K562 (cell line): Measurements from ENCODE around the gene PPP4R1. TPM values are rescaled to one million over a fixed set of nuclear protein-coding genes. Genes with fewer than 3 reads are reported as not detected.
A peak's percentile ranks its signal among the peaks of the same experiment; 100 is the strongest.

Source experiments
- CXXC5 ChIP-seq: fragments of 250-450 bp; sonication (Bioruptor Pico); IDR thresholded peaks from 2 replicates; pipeline ENCODE4 v1.8.0; 2022; ENCODE audit warnings: inconsistent platforms, mild to moderate bottlenecking, moderate library complexity
- FIP1L1 ChIP-seq: fragments of 200-400 bp; formaldehyde crosslinking; IDR thresholded peaks from 2 replicates; pipeline ENCODE4 v1.6.1; 2018; ENCODE audit warnings: mild to moderate bottlenecking, low read depth, low read length; ENCODE audit not compliant: poor library complexity, severe bottlenecking
- HNRNPL ChIP-seq: fragments of 200-400 bp; formaldehyde crosslinking; IDR thresholded peaks from 2 replicates; pipeline ENCODE4 v1.6.1; 2017; ENCODE audit warnings: low read depth, mild to moderate bottlenecking, low read length
- L3MBTL2 ChIP-seq: fragments of 450-650 bp; IDR thresholded peaks from 2 replicates; pipeline ENCODE4 v1.6.1; 2016; ENCODE audit warnings: mild to moderate bottlenecking, moderate library complexity
- LCOR ChIP-seq: sonication (generic); formaldehyde crosslinking; IDR thresholded peaks from 2 replicates; pipeline ENCODE4 v1.8.0; 2022; ENCODE audit warnings: mild to moderate bottlenecking, missing genetic modification reagents
- MGA ChIP-seq: fragments of 450-650 bp; IDR thresholded peaks from 2 replicates; pipeline ENCODE4 v1.6.1; 2016; ENCODE audit warnings: mild to moderate bottlenecking, moderate library complexity
- MLLT1 ChIP-seq, 2 experiments: fragments of 450-650 bp; IDR thresholded peaks; 2 replicates each; pipeline ENCODE4 v1.6.1; 2016
- NR2C1 ChIP-seq, 2 experiments: fragments of 450-650 bp; IDR thresholded peaks; 2 replicates each; pipeline ENCODE4 v1.6.1; 2017; ENCODE audit warnings: mild to moderate bottlenecking in 2 of 2, antibody characterized with exemption in 1 of 2, inconsistent platforms in 1 of 2, missing compliant biosample characterization in 1 of 2, missing genetic modification characterization in 1 of 2
- NR3C1 ChIP-seq: sonication (generic); formaldehyde crosslinking; IDR thresholded peaks from 2 replicates; pipeline ENCODE4 v1.8.1; 2022; ENCODE audit warnings: missing genetic modification reagents
- PHF21A ChIP-seq: fragments of 450-650 bp; IDR thresholded peaks from 2 replicates; pipeline ENCODE4 v1.6.1; 2017; ENCODE audit warnings: low read depth, borderline replicate concordance
- PML ChIP-seq: IDR thresholded peaks from 2 replicates; pipeline ENCODE4 v1.6.1; 2012; ENCODE audit warnings: low read length, inconsistent platforms
- POLR2A ChIP-seq: fragments of 450-650 bp; conservative IDR thresholded peaks from 2 replicates; pipeline ENCODE4 v1.6.1; 2016
- SIN3A ChIP-seq, 2 experiments: fragments of 150-350 bp in 1 of 2; IDR thresholded peaks; 2 replicates each; pipeline ENCODE4 v1.6.1; 2011 to 2016; ENCODE audit warnings: borderline replicate concordance in 2 of 2, low read depth in 2 of 2, low read length in 2 of 2, mild to moderate bottlenecking in 2 of 2, moderate library complexity in 2 of 2; ENCODE audit not compliant: control insufficient read depth in 1 of 2
- ZKSCAN1 ChIP-seq: fragments of 150-350 bp; IDR thresholded peaks from 2 replicates; pipeline ENCODE4 v1.6.1; 2016; ENCODE audit warnings: low read depth, low read length
- ZNF696 ChIP-seq: fragments of 250-450 bp; sonication (Bioruptor Pico); conservative IDR thresholded peaks from 2 replicates; pipeline ENCODE4 v1.4.0; 2020; ENCODE audit warnings: mild to moderate bottlenecking, moderate library complexity
- polyA plus RNA-seq, 8 experiments: library from polyadenylated mRNA; depleted of rRNA in 4 of 8; stranded (reverse) in 5 of 8; unstranded in 3 of 8; fragments of >200 nt; fragmentation: Nextera tagmentation in 2 of 8; fragmentation: Illumina TruSeq in 1 of 8; extraction: Ambion mirVana in 2 of 8; extraction: Trizol in 1 of 8; gene quantifications; 2 replicates each; pipeline versions ENCODE4 v1.2.1 to v1.2.3, GENCODE V29; 2011 to 2014; ENCODE audit warnings: inconsistent platforms in 1 of 8, missing spikeins in 1 of 8
- total RNA-seq, 7 experiments: library from RNA; depleted of rRNA in 6 of 7; stranded (reverse); fragments of >200 nt in 6 of 7; fragmentation: Illumina TruSeq in 2 of 7; extraction: Trizol in 2 of 7; gene quantifications; 2 replicates each; pipeline versions ENCODE4 v1.2.1 to v1.2.3, GENCODE V29; 2011 to 2021; ENCODE audit warnings: low replicate concordance in 1 of 7

The PPP4R1 gene
- total and polyA plus RNA-seq, 9 of the 15 experiments (the other 6 are each of a cell fraction or from before 2014, with no cell fraction given) = 23.5 to 136 (median 84.5) TPM

- TF ChIP-seq MGA (peak; percentile 23; the same call in 1 of the 2 replicates), HNRNPL (0 out of 2 replicates have a peak, but pooled peaks have one; percentile 11), CXXC5 (CRISPR knock-in tag) (no peak), PML (no peak), FIP1L1 (no peak), MLLT1 (IDR thresholded peaks at IDR 0.05) (0 out of 4 replicates have a peak, but pooled peaks of 1 of the 2 experiments have one; percentile 52), ZKSCAN1 (0 out of 2 replicates have a peak, but pooled peaks have one; percentile 28), SIN3A (IDR thresholded peaks at IDR 0.05; ENCODE audit: borderline replicate concordance in 2 of 2, control insufficient read depth in 1 of 2, low read depth in 2 of 2, low read length in 2 of 2) (0 out of 4 replicates have a peak, but pooled peaks of 1 of the 2 experiments have one; percentile 31), POLR2A (peak; percentile 29; the same call in 1 of the 2 replicates), NR3C1 (CRISPR knock-in tag) (no peak), ZNF696 (CRISPR knock-in tag) (no peak), LCOR (CRISPR knock-in tag) (peak; percentile 18; the same call in 1 of the 2 replicates), PHF21A (no peak), L3MBTL2 (peak; percentile 40; the same call in 1 of the 2 replicates), NR2C1 (IDR thresholded peaks at IDR 0.05) (no peak), NR2C1 (tag; IDR thresholded peaks at IDR 0.05) (no peak)
Observed at GRCh38 chr18:9615280-9615797, 980 bp upstream of the PPP4R1 start (continued).
